Right lobe of liver (tissue), 4 donors: ENCODE measurements around the gene COX7A2L.

Experiments
- CTCF ChIP-seq, 4 donors: fragments of 200-600 bp in 3 of 4; fragments of 450-650 bp in 1 of 4; IDR thresholded peaks; one replicate each; pipeline versions ENCODE4 v1.5.1 to v1.8.0; 2016 to 2022; ENCODE audit warnings: antibody characterized with exemption in 4 of 4, mild to moderate bottlenecking in 2 of 4
- POLR2A ChIP-seq: fragments of 450-650 bp; IDR thresholded peaks from one replicate; pipeline ENCODE4 v1.6.1; 2017; ENCODE audit warnings: antibody characterized with exemption, mild to moderate bottlenecking
- donor health status: DM: no; HTN: no; CAD: no.
- donor health status: DM: no; HTN: no; CAD: no.
- donor health status: DM: no; HTN: yes; CAD: no.

GRCh38 chr2:42359304-42359964, 1.6 kb downstream of the COX7A2L start:
- TF ChIP-seq CTCF (IDR thresholded peaks at IDR 0.05): no peak
- TF ChIP-seq POLR2A: no peak
